ENCODE data around the gene ZBTB8OS. TPM values are rescaled to one million over a fixed set of nuclear protein-coding genes. Genes with fewer than 3 reads are reported as not detected.
"Not testable (repeated sequence)": the region's sequence is repeated elsewhere in the genome, so short reads cannot be mapped to it uniquely, and the experiment has no call there.

The ZBTB8OS gene
- total and polyA plus RNA-seq, 9 donors = 20.1 to 37.0 (median 25.5) TPM

GRCh38 chr1:32683397-32683796, 33.0 kb upstream of the ZBTB8OS start:
- no peaks in the 10 kb centered on the region for H3K9me3 ChIP-seq
- H3K4me3 ChIP-seq = no peak overlapping the region
- intact Hi-C loops (cut with DNase I) = no loop called here
- TF ChIP-seq EP300 (IDR thresholded peaks at IDR 0.05) = no peak
- no peak for TF ChIP-seq POLR2A (IDR thresholded peaks at IDR 0.05)
- no peak for TF ChIP-seq CTCF (IDR thresholded peaks at IDR 0.05)
- H3K27ac ChIP-seq = no peak overlapping the region
- peaks cover 5% of the 10 kb centered on the region for H3K4me1 ChIP-seq (ENCODE audit: insufficient read depth)
- H3K27me3 ChIP-seq = no peaks in the 10 kb centered on the region
- no peaks in the 10 kb centered on the region for H3K36me3 ChIP-seq
- 35 to 51% (median 42%) methylated on average over 3 of the region's 3 CpGs for WGBS, 3 donors
- DNase-seq = no peak

GRCh38 chr1:32681999-32682398, 31.6 kb upstream of the ZBTB8OS start:
- Histone ChIP-seq H3K4me3 (no peak overlapping the region), H3K4me1 (ENCODE audit: insufficient read depth) (peaks cover 5% of the 10 kb centered on the region), H3K27me3 (no peaks in the 10 kb centered on the region), H3K27ac (no peak overlapping the region), H3K9me3 (no peaks in the 10 kb centered on the region), H3K36me3 (no peaks in the 10 kb centered on the region)
- TF ChIP-seq CTCF (IDR thresholded peaks at IDR 0.05) = no peak
- TF ChIP-seq POLR2A (IDR thresholded peaks at IDR 0.05) = no peak
- TF ChIP-seq EP300 (IDR thresholded peaks at IDR 0.05) = no peak
- 48 to 51% (median 50%) methylated on average over 3 of the region's 3 CpGs for WGBS, 3 donors
- DNase-seq = no peak
- intact Hi-C loops (cut with DNase I) = no loop called here

DNA sequence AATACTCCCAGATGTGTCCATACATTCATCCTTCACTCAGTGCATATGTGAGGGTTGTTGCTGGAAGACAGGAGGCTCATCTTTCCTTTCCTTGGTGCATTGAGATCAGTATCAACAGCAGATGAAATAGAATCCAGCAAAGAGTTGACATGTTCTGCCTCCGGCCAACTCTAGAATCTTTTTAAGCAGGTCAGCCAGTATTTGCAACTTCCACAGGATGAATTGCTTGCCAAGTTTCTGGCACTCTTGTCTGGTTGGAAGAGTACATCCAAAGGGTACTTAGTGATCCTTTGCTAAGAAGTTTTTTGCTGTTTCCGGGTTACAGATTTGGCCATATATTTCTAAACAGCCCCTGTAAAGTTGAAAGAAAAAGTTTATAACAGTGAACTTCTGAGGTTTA, 31.2 kb upstream of the ZBTB8OS start:
- no peak overlapping the region for H3K4me3 ChIP-seq
- no peak for DNase-seq
- no peaks in the 10 kb centered on the region for H3K27me3 ChIP-seq
- H3K9me3 ChIP-seq = no peaks in the 10 kb centered on the region
- H3K4me1 ChIP-seq (ENCODE audit: insufficient read depth) = peaks cover 5% of the 10 kb centered on the region
- no peak overlapping the region for H3K27ac ChIP-seq
- TF ChIP-seq EP300 (IDR thresholded peaks at IDR 0.05) (no peak), POLR2A (IDR thresholded peaks at IDR 0.05) (no peak), CTCF (IDR thresholded peaks at IDR 0.05) (no peak)
- no peaks in the 10 kb centered on the region for H3K36me3 ChIP-seq
- intact Hi-C loops (cut with DNase I) = no loop called here
- 8% methylated on average over 2 of the region's 2 CpGs for WGBS, 3 donors

GRCh38 chr1:32680642-32681041, 30.3 kb upstream of the ZBTB8OS start:
- 81 to 85% (median 85%) methylated on average over 1 of the region's 1 CpG for WGBS, 3 donors
- no peaks in the 10 kb centered on the region for H3K27me3 ChIP-seq
- H3K4me1 ChIP-seq (ENCODE audit: insufficient read depth) = peaks cover 5% of the 10 kb centered on the region
- intact Hi-C loops (cut with DNase I) = no loop called here
- TF ChIP-seq EP300 (IDR thresholded peaks at IDR 0.05) (no peak), CTCF (IDR thresholded peaks at IDR 0.05) (no peak), POLR2A (IDR thresholded peaks at IDR 0.05) (no peak)
- no peaks in the 10 kb centered on the region for H3K36me3 ChIP-seq
- H3K27ac ChIP-seq = no peak overlapping the region
- no peak overlapping the region for H3K4me3 ChIP-seq
- DNase-seq = no peak
- no peaks in the 10 kb centered on the region for H3K9me3 ChIP-seq

GRCh38 chr1:32679993-32680392, 29.6 kb upstream of the ZBTB8OS start:
- intact Hi-C loops (cut with DNase I) = not testable (repeated sequence)

More at GRCh38 chr1:32679993-32680392, 29.6 kb upstream of the ZBTB8OS start:
- H3K27me3 ChIP-seq; H3K27ac ChIP-seq; H3K9me3 ChIP-seq; H3K4me1 ChIP-seq (ENCODE audit: insufficient read depth); H3K36me3 ChIP-seq; DNase-seq; H3K4me3 ChIP-seq: not testable (repeated sequence)
- WGBS, 3 donors = 81 to 89% (median 86%) methylated on average over 4 of the region's 4 CpGs

Data from ovary (tissue), 9 donors.